Neutrophil (primary cell): ENCODE data around the gene ADGRL3.

Experiments used
- H3K27ac ChIP-seq: fragments of 200-600 bp; sonication (generic); 2 replicates; pipeline ENCODE4 v1.5.1; 2016; ENCODE audit warnings: mild to moderate bottlenecking, moderate library complexity
- H3K27me3 ChIP-seq: fragments of 200-600 bp; sonication (generic); 2 replicates; pipeline ENCODE4 v1.6.0; 2016; ENCODE audit warnings: mild to moderate bottlenecking
- H3K36me3 ChIP-seq: fragments of 200-600 bp; sonication (generic); 2 replicates; pipeline ENCODE4 v1.5.1; 2017
- H3K4me1 ChIP-seq, 2 experiments: fragments of 200-600 bp in 1 of 2; sonication (generic) in 1 of 2; 1 replicate in 1 of 2; 2 replicates in 1 of 2; pipeline versions ENCODE4 v1.5.1 to v1.6.1; 2013 to 2016; ENCODE audit warnings: low read depth in 1 of 2, low read length in 1 of 2, mild to moderate bottlenecking in 1 of 2, moderate library complexity in 1 of 2; ENCODE audit not compliant: control insufficient read depth in 1 of 2, insufficient read depth in 1 of 2
- H3K4me3 ChIP-seq, 2 experiments: fragments of 200-600 bp in 1 of 2; sonication (generic) in 1 of 2; 1 replicate in 1 of 2; 2 replicates in 1 of 2; pipeline ENCODE4 v1.5.1; 2013 to 2016; ENCODE audit warnings: low read depth in 1 of 2, low read length in 1 of 2, mild to moderate bottlenecking in 1 of 2, moderate library complexity in 1 of 2
- H3K9me3 ChIP-seq: fragments of 200-600 bp; sonication (generic); 2 replicates; pipeline ENCODE4 v1.5.1; 2016
- TF ChIP-seq, protein P1 (sequence below): fragments of 200-600 bp; sonication (generic); IDR thresholded peaks from 2 replicates; pipeline ENCODE4 v1.5.1; 2016; ENCODE audit warnings: antibody characterized with exemption

The ADGRL3 gene

GRCh38 chr4:61175495-61175894 lies 24.6 kb upstream of the ADGRL3 start:
- no peaks in the 10 kb centered on the region for H3K9me3 ChIP-seq
- H3K36me3 ChIP-seq = no peaks in the 10 kb centered on the region
- H3K4me3 ChIP-seq = no peak overlapping the region
- TF ChIP-seq, protein P1, sequence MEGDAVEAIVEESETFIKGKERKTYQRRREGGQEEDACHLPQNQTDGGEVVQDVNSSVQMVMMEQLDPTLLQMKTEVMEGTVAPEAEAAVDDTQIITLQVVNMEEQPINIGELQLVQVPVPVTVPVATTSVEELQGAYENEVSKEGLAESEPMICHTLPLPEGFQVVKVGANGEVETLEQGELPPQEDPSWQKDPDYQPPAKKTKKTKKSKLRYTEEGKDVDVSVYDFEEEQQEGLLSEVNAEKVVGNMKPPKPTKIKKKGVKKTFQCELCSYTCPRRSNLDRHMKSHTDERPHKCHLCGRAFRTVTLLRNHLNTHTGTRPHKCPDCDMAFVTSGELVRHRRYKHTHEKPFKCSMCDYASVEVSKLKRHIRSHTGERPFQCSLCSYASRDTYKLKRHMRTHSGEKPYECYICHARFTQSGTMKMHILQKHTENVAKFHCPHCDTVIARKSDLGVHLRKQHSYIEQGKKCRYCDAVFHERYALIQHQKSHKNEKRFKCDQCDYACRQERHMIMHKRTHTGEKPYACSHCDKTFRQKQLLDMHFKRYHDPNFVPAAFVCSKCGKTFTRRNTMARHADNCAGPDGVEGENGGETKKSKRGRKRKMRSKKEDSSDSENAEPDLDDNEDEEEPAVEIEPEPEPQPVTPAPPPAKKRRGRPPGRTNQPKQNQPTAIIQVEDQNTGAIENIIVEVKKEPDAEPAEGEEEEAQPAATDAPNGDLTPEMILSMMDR = no peak
- no peaks in the 10 kb centered on the region for H3K4me1 ChIP-seq
- H3K27ac ChIP-seq = no peak overlapping the region
- H3K27me3 ChIP-seq = no peaks in the 10 kb centered on the region

DNA sequence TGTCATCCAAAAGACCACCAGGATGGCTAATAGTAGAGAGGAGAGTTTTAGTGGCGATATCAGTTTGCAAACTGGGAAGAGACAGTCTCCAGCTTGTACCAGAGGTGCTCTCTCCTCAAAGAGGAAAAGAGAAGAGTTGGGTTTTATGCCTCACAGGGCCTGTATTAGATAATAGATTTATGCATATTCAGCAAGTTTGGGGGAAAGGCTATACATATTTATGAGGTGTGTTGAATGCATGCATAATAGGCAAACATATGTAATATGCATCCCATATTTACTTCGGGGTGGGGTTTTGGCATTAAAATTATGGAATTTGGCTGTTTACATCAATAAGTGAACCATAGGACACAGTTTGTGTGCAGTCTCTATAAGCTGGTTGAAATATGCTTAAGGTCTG lies 22.8 kb upstream of the ADGRL3 start:
- Histone ChIP-seq H3K27me3 (no peaks in the 10 kb centered on the region), H3K36me3 (no peaks in the 10 kb centered on the region), H3K4me1 (no peaks in the 10 kb centered on the region), H3K4me3 (no peak overlapping the region), H3K27ac (no peak overlapping the region), H3K9me3 (no peaks in the 10 kb centered on the region)
- TF ChIP-seq, protein P1 = no peak

- Histone ChIP-seq H3K27ac (no peak overlapping the region), H3K4me1 (no peaks in the 10 kb centered on the region), H3K36me3 (no peaks in the 10 kb centered on the region), H3K4me3 (no peak overlapping the region), H3K27me3 (no peaks in the 10 kb centered on the region), H3K9me3 (no peaks in the 10 kb centered on the region)
- TF ChIP-seq, protein P1 = no peak
These were observed 19.7 kb upstream of the ADGRL3 start for GRCh38 chr4:61180405-61180804.

GRCh38 chr4:61182915-61183314 lies 17.2 kb upstream of the ADGRL3 start:
- no peaks in the 10 kb centered on the region for H3K36me3 ChIP-seq
- H3K27ac ChIP-seq = no peak overlapping the region
- no peaks in the 10 kb centered on the region for H3K4me1 ChIP-seq
- no peak overlapping the region for H3K4me3 ChIP-seq
- no peaks in the 10 kb centered on the region for H3K27me3 ChIP-seq
- H3K9me3 ChIP-seq = no peaks in the 10 kb centered on the region
- TF ChIP-seq, protein P1 = no peak

GRCh38 chr4:61185288-61185687 lies 14.8 kb upstream of the ADGRL3 start:
- Histone ChIP-seq H3K9me3 (no peaks in the 10 kb centered on the region), H3K4me1 (no peaks in the 10 kb centered on the region), H3K36me3 (no peaks in the 10 kb centered on the region), H3K27me3 (no peaks in the 10 kb centered on the region), H3K27ac (no peak overlapping the region), H3K4me3 (no peak overlapping the region)
- TF ChIP-seq, protein P1 = no peak

DNA sequence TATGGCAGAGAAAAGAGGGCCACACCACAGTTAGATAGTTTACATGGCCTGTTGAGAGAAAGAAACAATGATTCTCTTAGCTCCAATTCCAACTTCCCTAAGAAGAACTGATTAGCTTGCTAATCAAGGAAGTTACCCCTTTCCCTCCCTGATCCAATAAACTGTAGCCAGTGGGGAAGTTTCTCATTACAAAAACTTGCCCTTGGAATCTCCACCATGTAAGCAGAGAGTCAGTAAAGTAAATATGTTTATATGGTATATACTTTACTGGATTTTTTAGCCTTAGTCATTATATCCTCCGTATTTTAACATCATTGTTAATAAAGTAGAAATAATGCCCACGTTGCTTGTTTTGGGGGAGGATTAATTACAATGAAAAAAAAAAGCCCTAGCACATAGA lies 7.7 kb upstream of the ADGRL3 start:
- no peaks in the 10 kb centered on the region for H3K36me3 ChIP-seq
- no peaks in the 10 kb centered on the region for H3K4me1 ChIP-seq
- TF ChIP-seq, protein P1 = no peak
- H3K4me3 ChIP-seq = no peak overlapping the region
- H3K27me3 ChIP-seq = peaks cover 28% of the 10 kb centered on the region
- no peak overlapping the region for H3K27ac ChIP-seq
- H3K9me3 ChIP-seq = no peaks in the 10 kb centered on the region
